IMR-90 (cell line): ENCODE data around the gene PLXNB3. TPM values are rescaled to one million over a fixed set of nuclear protein-coding genes. Genes with fewer than 3 reads are reported as not detected.

Source experiments
- ATAC-seq: fragments of 200-7000 bp; cut with Tn5 transposase; 2 replicates; pipeline ENCODE4 v1.9.1; 2020; ENCODE audit warnings: low read depth, mild to moderate bottlenecking, moderate library complexity
- BruUV-seq: library from RNA; stranded (reverse); fragments of 400-500 nt; replicated peaks from 2 replicates; lab custom pipeline; 2021; lab: Mats Ljungman, UMichigan
- CTCF ChIA-PET: fragments of 300-600 bp; formaldehyde crosslinking; extraction: SDS; loops from one replicate; lab custom pipeline; 2021; ENCODE audit warnings: antibody characterized with exemption; lab: Yijun Ruan, JAX
- POLR2A ChIA-PET: fragments of 300-600 bp; sonication (Branson Sonifier 250); formaldehyde crosslinking; loops from one replicate; lab custom pipeline; 2022; ENCODE audit warnings: antibody characterized with exemption; ENCODE audit not compliant: unreplicated experiment; lab: Charles Lee
- DNase-seq: peaks from one replicate; pipeline ENCODE4 v3.0.0; 2013
- H2AFZ ChIP-seq: replicated peaks from 2 replicates; pipeline ENCODE3; 2013; ENCODE audit warnings: low read length, mild to moderate bottlenecking; ENCODE audit not compliant: poor library complexity
- H2AK5ac ChIP-seq: 2 replicates; pipeline ENCODE4 v1.6.1; 2013; ENCODE audit warnings: low read depth, low read length, inconsistent platforms
- H2AK9ac ChIP-seq: replicated peaks from 2 replicates; pipeline ENCODE3; 2013; ENCODE audit warnings: mild to moderate bottlenecking, low read depth, low read length, moderate library complexity; ENCODE audit not compliant: poor library complexity
- H2BK120ac ChIP-seq: 2 replicates; pipeline ENCODE4 v1.6.1; 2013; ENCODE audit warnings: low read depth, low read length, inconsistent platforms
- H2BK15ac ChIP-seq: 3 replicates; pipeline ENCODE4 v1.6.1; 2013; ENCODE audit warnings: low read depth, low read length, inconsistent platforms
- H2BK20ac ChIP-seq: 2 replicates; pipeline ENCODE4 v1.6.1; 2013; ENCODE audit warnings: low read depth, mild to moderate bottlenecking, inconsistent platforms, low read length, moderate library complexity
- H2BK5ac ChIP-seq: 2 replicates; pipeline ENCODE4 v1.6.1; 2013; ENCODE audit warnings: mild to moderate bottlenecking, low read depth, low read length, inconsistent platforms; ENCODE audit not compliant: poor library complexity, severe bottlenecking
- H3K14ac ChIP-seq: replicated peaks from 2 replicates; pipeline ENCODE4 v1.6.1; 2013; ENCODE audit warnings: low read depth, low read length, inconsistent platforms
- H3K18ac ChIP-seq: 2 replicates; pipeline ENCODE4 v1.6.1; 2013; ENCODE audit warnings: low read depth, low read length, control low read depth
- H3K23ac ChIP-seq: 2 replicates; pipeline ENCODE4 v1.6.1; 2013; ENCODE audit warnings: low read depth, low read length, inconsistent platforms
- H3K27ac ChIP-seq: 2 replicates; pipeline ENCODE4 v1.5.1; 2013; ENCODE audit warnings: mild to moderate bottlenecking, control low read depth, low read length; ENCODE audit not compliant: insufficient read depth
- H3K27me3 ChIP-seq: 2 replicates; pipeline ENCODE4 v1.6.1; 2013; ENCODE audit warnings: low read length; ENCODE audit not compliant: control insufficient read depth, insufficient read depth
- H3K36me3 ChIP-seq: 2 replicates; pipeline ENCODE4 v1.6.1; 2013; ENCODE audit warnings: low read length, mixed read lengths; ENCODE audit not compliant: control insufficient read depth, insufficient read depth
- H3K4ac ChIP-seq: 2 replicates; pipeline ENCODE4 v1.6.1; 2013; ENCODE audit warnings: low read depth, low read length, inconsistent platforms
- H3K4me1 ChIP-seq: 2 replicates; pipeline ENCODE4 v1.6.1; 2013; ENCODE audit warnings: low read length, mixed read lengths; ENCODE audit not compliant: control insufficient read depth, insufficient read depth
- H3K4me2 ChIP-seq: 2 replicates; pipeline ENCODE4 v1.6.1; 2013; ENCODE audit warnings: low read depth, mild to moderate bottlenecking, control low read depth, low read length, moderate library complexity
- H3K4me3 ChIP-seq: 2 replicates; pipeline ENCODE4 v1.5.1; 2013; ENCODE audit warnings: low read depth, mild to moderate bottlenecking, control low read depth, low read length, moderate library complexity; ENCODE audit not compliant: insufficient read depth
- H3K56ac ChIP-seq: 2 replicates; pipeline ENCODE4 v1.6.1; 2013; ENCODE audit warnings: low read length, inconsistent platforms; ENCODE audit not compliant: insufficient read depth; ENCODE audit errors: extremely low read depth
- H3K79me1 ChIP-seq, 2 experiments: 2 replicates each; pipeline ENCODE4 v1.6.1; 2013; ENCODE audit warnings: low read length in 2 of 2, inconsistent platforms in 1 of 2, low read depth in 1 of 2
- H3K9ac ChIP-seq: 2 replicates; pipeline ENCODE4 v1.6.1; 2013; ENCODE audit warnings: low read depth, low read length, control low read depth
- H3K9me1 ChIP-seq: 2 replicates; pipeline ENCODE4 v1.6.1; 2013; ENCODE audit warnings: low read length, inconsistent platforms; ENCODE audit not compliant: insufficient read depth
- H3K9me3 ChIP-seq: 2 replicates; pipeline ENCODE4 v1.6.1; 2013; ENCODE audit warnings: low read length; ENCODE audit not compliant: control insufficient read depth, insufficient read depth
- H4K20me1 ChIP-seq: 2 replicates; pipeline ENCODE4 v1.6.1; 2013; ENCODE audit warnings: low read length, inconsistent platforms; ENCODE audit not compliant: insufficient read depth
- H4K5ac ChIP-seq: 2 replicates; pipeline ENCODE4 v1.6.1; 2013; ENCODE audit warnings: mild to moderate bottlenecking, low read depth, low read length, control low read depth
- H4K8ac ChIP-seq, 2 experiments: 2 replicates each; pipeline ENCODE4 v1.6.1; 2013; ENCODE audit warnings: low read depth in 2 of 2, low read length in 2 of 2, control low read depth in 1 of 2, inconsistent platforms in 1 of 2
- H4K91ac ChIP-seq: 2 replicates; pipeline ENCODE4 v1.6.1; 2013; ENCODE audit warnings: low read depth, low read length, inconsistent platforms; ENCODE audit not compliant: insufficient read depth
- CEBPB ChIP-seq: IDR thresholded peaks from 2 replicates; pipeline ENCODE4 v1.6.1; 2012; ENCODE audit warnings: low read depth, low read length, improper control_type of control experiment
- WGBS, 2 experiments: methylation state at CpG; one replicate each; pipeline versions ENCODE4 v1.1.5 to v1.1.7; 2013; ENCODE audit warnings: missing lambda C conversion rate in 2 of 2; ENCODE audit not compliant: insufficient read length in 1 of 2; ENCODE audit errors: extremely low coverage in 2 of 2; 5-methylcytosine and 5-hydroxymethylcytosine counted together
- dilution Hi-C: fragments of 300-500 bp; cut with HindIII; formaldehyde crosslinking; loops from one replicate; pipeline ENCODE4 v1.14.3; 2018; ENCODE audit warnings: low sequenced_read_pairs; ENCODE audit not compliant: unreplicated experiment
- in situ Hi-C: fragments of 300-500 bp; cut with MboI; formaldehyde crosslinking; loops from 3 replicates; pipeline ENCODE4 v1.14.3; 2019; ENCODE audit warnings: low sequenced_read_pairs, inconsistent platforms, mixed read lengths
- intact Hi-C: fragments of 100-400 bp; cut with micrococcal nuclease; formaldehyde crosslinking; loops from 2 replicates; pipeline ENCODE4 v1.10.0; 2022
- polyA plus RNA-seq, 3 experiments: library from polyadenylated mRNA; depleted of rRNA; stranded (reverse); fragments of >200 nt; gene quantifications; 2 replicates each; pipeline ENCODE4 v1.2.3, GENCODE V29; 2012; ENCODE audit warnings: low replicate concordance in 1 of 3
- total RNA-seq: library from RNA; depleted of rRNA; stranded (reverse); fragments of >200 nt; gene quantifications from 2 replicates; pipeline ENCODE4 v1.2.3, GENCODE V29; 2012

Gene PLXNB3
- total and polyA plus RNA-seq, 2 of the 4 experiments (the other 2 are of a cell fraction): 0.36 to 22.3 TPM

DNA sequence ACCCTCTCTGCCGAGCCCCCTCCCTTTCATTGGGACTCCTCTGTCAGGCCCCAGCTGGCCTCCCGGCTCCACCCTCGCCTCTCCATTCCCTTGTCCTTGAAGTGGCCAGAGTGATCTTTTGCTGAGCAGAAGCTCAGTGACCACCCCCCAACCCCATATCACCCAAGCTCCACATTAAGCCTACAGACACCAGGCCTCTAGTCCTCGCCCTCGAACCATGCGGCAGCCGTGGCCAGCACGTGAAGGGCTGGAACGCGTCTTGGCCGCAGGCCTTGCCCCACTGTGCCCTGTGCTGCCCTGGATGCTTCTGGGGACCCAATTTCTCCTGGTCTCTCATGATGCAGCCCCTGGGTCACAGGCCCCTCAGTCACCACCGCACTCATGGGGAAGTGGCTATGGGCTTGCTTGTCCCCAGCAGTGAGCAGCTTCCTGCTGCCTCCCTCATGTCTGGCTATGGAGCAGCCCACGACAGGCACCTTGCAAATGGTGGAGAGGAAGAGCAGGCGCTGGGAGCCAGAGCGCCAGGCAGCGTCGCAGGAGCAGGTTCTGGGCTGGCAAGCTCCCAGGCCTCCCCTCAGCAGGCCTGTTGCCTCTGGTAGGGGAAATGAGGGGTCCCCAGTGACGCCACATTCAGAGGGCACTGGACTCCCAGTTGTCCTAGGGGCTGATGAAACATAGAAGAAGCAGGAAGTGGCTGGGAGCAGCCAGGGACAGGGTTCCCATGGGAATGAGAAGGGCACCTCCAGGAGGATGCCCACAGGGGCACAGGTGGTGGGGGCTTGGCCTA, 16.0 kb downstream of the PLXNB3 start:
- 86% methylated on average over 10 of the region's 18 CpGs; no CpG with 5 or more reads in 1 of the 2 experiments for WGBS, 2 experiments
- Histone ChIP-seq H3K4me3 (no peak overlapping the region), H4K5ac (no peak overlapping the region), H2BK15ac (no peak overlapping the region), H2BK5ac (no peak overlapping the region), H3K23ac (no peak overlapping the region), H3K9me3 (no peaks in the 10 kb centered on the region; the same call in 1 of the 2 replicates), H2AFZ (no peak overlapping the region), H3K56ac (no peak overlapping the region), H3K79me1 (no peaks in the 10 kb centered on the region), H3K14ac (no peak overlapping the region), H3K9me1 (no peaks in the 10 kb centered on the region), H4K8ac (no peak overlapping the region; a peak in 1 of 4 replicates), H3K4me2 (no peak overlapping the region), H4K20me1 (no peaks in the 10 kb centered on the region), H3K4ac (no peak overlapping the region), H2AK9ac (no peak overlapping the region), H3K27me3 (no peaks in the 10 kb centered on the region), H3K4me1 (no peaks in the 10 kb centered on the region), H3K9ac (no peak overlapping the region), H3K18ac (no peak overlapping the region), H2BK20ac (no peak overlapping the region), H2AK5ac (no peak overlapping the region; the same call in 1 of the 2 replicates), H3K36me3 (peaks cover 2% of the 10 kb centered on the region; the same call in 1 of the 2 replicates), H3K27ac (no peak overlapping the region), H4K91ac (no peak overlapping the region), H2BK120ac (no peak overlapping the region)
- dilution Hi-C loops: no loop called here
- TF ChIP-seq CEBPB: no peak
- in situ Hi-C loops: no loop called here
- ChIA-PET POLR2A (no interaction called here), CTCF (interaction anchor here (0.6 kb wide), 1 partner anchor 35 kb away, joined by 5 read pairs; no protein-coding TSS in a partner anchor)
- BruUV-seq: no TSS peak
- ATAC-seq (no peak), DNase-seq (no peak)
- intact Hi-C loops: no loop called here
